H9 (cell line): ENCODE data around the gene CREB5. TPM values are rescaled to one million over a fixed set of nuclear protein-coding genes. Genes with fewer than 3 reads are reported as not detected.

Source experiments
- DNase-seq: peaks from one replicate; pipeline ENCODE4 v3.0.0-alpha.2; 2017
- H2AFZ ChIP-seq: one replicate; pipeline ENCODE4 v1.6.1; 2013; ENCODE audit warnings: mild to moderate bottlenecking, low read length, control low read depth, moderate library complexity
- H2AK5ac ChIP-seq: 2 replicates; pipeline ENCODE4 v1.6.1; 2013; ENCODE audit warnings: low read length, control low read depth, mixed read lengths; ENCODE audit not compliant: insufficient read length
- H2BK120ac ChIP-seq: one replicate; pipeline ENCODE4 v1.6.1; 2013; ENCODE audit warnings: low read depth, mild to moderate bottlenecking, low read length, control low read depth, inconsistent platforms; ENCODE audit not compliant: poor library complexity, severe bottlenecking
- H2BK12ac ChIP-seq: 2 replicates; pipeline ENCODE4 v1.6.1; 2013; ENCODE audit warnings: low read length, control low read depth, mixed read lengths, low read depth; ENCODE audit not compliant: insufficient read length
- H2BK15ac ChIP-seq: 2 replicates; pipeline ENCODE4 v1.6.1; 2013; ENCODE audit warnings: low read depth, low read length, control low read depth
- H2BK20ac ChIP-seq: one replicate; pipeline ENCODE4 v1.6.1; 2013; ENCODE audit warnings: low read depth, mild to moderate bottlenecking, low read length, control low read depth, inconsistent platforms; ENCODE audit not compliant: poor library complexity, severe bottlenecking
- H2BK5ac ChIP-seq: 2 replicates; pipeline ENCODE4 v1.6.1; 2013; ENCODE audit warnings: low read length, control low read depth, mixed read lengths; ENCODE audit not compliant: insufficient read length
- H3K14ac ChIP-seq: 2 replicates; pipeline ENCODE4 v1.6.1; 2013; ENCODE audit warnings: low read length, control low read depth; ENCODE audit not compliant: insufficient read depth
- H3K18ac ChIP-seq: 2 replicates; pipeline ENCODE4 v1.6.1; 2013; ENCODE audit warnings: low read depth, mild to moderate bottlenecking, mixed read lengths, low read length, control low read depth; ENCODE audit not compliant: insufficient read length
- H3K23ac ChIP-seq: 2 replicates; pipeline ENCODE4 v1.6.1; 2013; ENCODE audit warnings: low read length, control low read depth, mixed read lengths, low read depth; ENCODE audit not compliant: insufficient read length
- H3K23me2 ChIP-seq: 2 replicates; pipeline ENCODE4 v1.6.1; 2013; ENCODE audit warnings: low read depth, mild to moderate bottlenecking, mixed read lengths, low read length, control low read depth; ENCODE audit not compliant: insufficient read length, poor library complexity, severe bottlenecking
- H3K27ac ChIP-seq: 2 replicates; pipeline ENCODE4 v1.5.1; 2013; ENCODE audit warnings: low read length, control low read depth, mixed read lengths, low read depth; ENCODE audit not compliant: insufficient read length
- H3K27me3 ChIP-seq: 2 replicates; pipeline ENCODE4 v1.6.1; 2013; ENCODE audit warnings: low read length, control low read depth, inconsistent platforms; ENCODE audit not compliant: insufficient read depth
- H3K4ac ChIP-seq: 2 replicates; pipeline ENCODE4 v1.6.1; 2013; ENCODE audit warnings: low read depth, mild to moderate bottlenecking, control low read depth, inconsistent platforms, low read length, moderate library complexity
- H3K4me1 ChIP-seq: 2 replicates; pipeline ENCODE4 v1.6.1; 2013; ENCODE audit warnings: low read length, control low read depth, inconsistent platforms; ENCODE audit not compliant: insufficient read depth
- H3K4me2 ChIP-seq: 2 replicates; pipeline ENCODE4 v1.6.1; 2013; ENCODE audit warnings: low read length, control low read depth, mixed read lengths; ENCODE audit not compliant: insufficient read length, insufficient read depth
- H3K56ac ChIP-seq: 2 replicates; pipeline ENCODE4 v1.6.1; 2013; ENCODE audit warnings: low read depth, mild to moderate bottlenecking, mixed read lengths, low read length, control low read depth; ENCODE audit not compliant: insufficient read length
- H3K79me1 ChIP-seq: 2 replicates; pipeline ENCODE4 v1.6.1; 2013; ENCODE audit warnings: low read depth, mild to moderate bottlenecking, moderate library complexity, low read length, control low read depth, inconsistent platforms; ENCODE audit not compliant: insufficient read depth, poor library complexity, severe bottlenecking
- H3K79me2 ChIP-seq: 2 replicates; pipeline ENCODE4 v1.6.1; 2013; ENCODE audit warnings: low read length, control low read depth, inconsistent platforms; ENCODE audit not compliant: insufficient read depth
- H3K9ac ChIP-seq: 2 replicates; pipeline ENCODE4 v1.6.1; 2013; ENCODE audit warnings: low read length, control low read depth, mixed read lengths; ENCODE audit not compliant: insufficient read length; ENCODE audit errors: extremely low read depth
- H3K9me3 ChIP-seq: one replicate; pipeline ENCODE4 v1.6.1; 2013; ENCODE audit warnings: low read depth, low read length, inconsistent platforms; ENCODE audit not compliant: control insufficient read depth
- H3T11ph ChIP-seq: one replicate; pipeline ENCODE4 v1.6.1; 2013; ENCODE audit warnings: mild to moderate bottlenecking, low read length, control low read depth, inconsistent platforms
- H4K20me1 ChIP-seq: one replicate; pipeline ENCODE4 v1.6.1; 2013; ENCODE audit not compliant: control insufficient read depth, insufficient read length, insufficient read depth
- H4K5ac ChIP-seq: 2 replicates; pipeline ENCODE4 v1.6.1; 2013; ENCODE audit warnings: low read depth, mild to moderate bottlenecking, mixed read lengths, low read length, control low read depth; ENCODE audit not compliant: insufficient read length
- H4K8ac ChIP-seq: replicated peaks from 2 replicates; pipeline ENCODE4 v1.6.1; 2013; ENCODE audit warnings: low read length, control low read depth, mixed read lengths, low read depth; ENCODE audit not compliant: insufficient read length
- H4K91ac ChIP-seq: 2 replicates; pipeline ENCODE4 v1.6.1; 2013; ENCODE audit warnings: low read depth, mild to moderate bottlenecking, moderate library complexity, mixed read lengths, low read length, control low read depth; ENCODE audit not compliant: insufficient read length
- H3K27ac Mint-ChIP-seq, 3 experiments: 2 replicates in 2 of 3; 3 replicates in 1 of 3; pipeline ENCODE4 v1.8.0; 2020 to 2021; ENCODE audit warnings: mixed read lengths in 3 of 3, mild to moderate bottlenecking in 1 of 3, moderate library complexity in 1 of 3
- H3K27me3 Mint-ChIP-seq: 2 replicates; pipeline ENCODE4 v1.8.0; 2021; ENCODE audit warnings: low read depth, mild to moderate bottlenecking, moderate library complexity, mixed read lengths
- H3K36me3 Mint-ChIP-seq, 3 experiments: 2 replicates in 2 of 3; 3 replicates in 1 of 3; pipeline ENCODE4 v1.8.0; 2020 to 2021; ENCODE audit warnings: low read depth in 3 of 3, mixed read lengths in 3 of 3; ENCODE audit not compliant: insufficient read depth in 1 of 3
- H3K4me1 Mint-ChIP-seq, 2 experiments: 2 replicates each; pipeline ENCODE4 v1.8.0; 2020; ENCODE audit warnings: mixed read lengths in 2 of 2
- H3K4me3 Mint-ChIP-seq, 2 experiments: 2 replicates in 1 of 2; 3 replicates in 1 of 2; pipeline ENCODE4 v1.8.0; 2020 to 2021; ENCODE audit warnings: mild to moderate bottlenecking in 2 of 2, mixed read lengths in 2 of 2, moderate library complexity in 1 of 2
- H3K9me3 Mint-ChIP-seq, 2 experiments: 2 replicates in 1 of 2; 3 replicates in 1 of 2; pipeline ENCODE4 v1.8.0; 2020; ENCODE audit warnings: mild to moderate bottlenecking in 2 of 2, mixed read lengths in 2 of 2, moderate library complexity in 1 of 2
- WGBS: extraction: QIAGEN DNeasy Blood & Tissue Kit; methylation state at CpG from one replicate; pipeline ENCODE4 v1.1.7; 2013; ENCODE audit warnings: missing lambda C conversion rate, low lambda C conversion rate, mixed read lengths; ENCODE audit not compliant: insufficient read length; ENCODE audit errors: extremely low coverage; 5-methylcytosine and 5-hydroxymethylcytosine counted together
- total RNA-seq: library from RNA; stranded (reverse); gene quantifications from 2 replicates; pipeline ENCODE4 v1.2.1, GENCODE V29; 2021
- TF ChIP-seq, protein P1 (sequence below): fragments of 200-600 bp; sonication (generic); conservative IDR thresholded peaks from 3 replicates; pipeline ENCODE4 v1.8.0; 2021; ENCODE audit warnings: antibody characterized with exemption, mild to moderate bottlenecking

The CREB5 gene
- total RNA-seq, 1 experiment from 2014 or later = 4.0 TPM

DNA sequence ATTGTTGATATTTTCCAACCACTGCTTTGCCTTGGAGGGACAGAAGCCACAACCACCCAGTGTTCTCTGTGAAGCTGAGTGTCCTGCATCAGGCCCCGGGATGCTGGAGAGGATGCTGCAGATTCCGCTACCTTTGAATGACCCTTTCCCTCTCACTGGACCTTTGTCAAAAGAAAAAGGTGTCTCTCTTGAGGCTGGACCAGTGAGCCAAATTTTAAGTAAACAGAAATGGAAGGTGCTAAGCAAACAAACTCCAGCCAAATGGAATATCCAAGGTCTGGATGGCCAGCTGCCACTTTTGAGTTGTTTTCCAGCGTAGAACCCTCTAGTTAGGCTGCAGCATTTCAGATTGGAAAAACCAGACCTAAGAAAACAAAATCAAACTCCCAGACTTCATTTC, 400.3 kb downstream of the CREB5 start:
- TF ChIP-seq, protein P1, sequence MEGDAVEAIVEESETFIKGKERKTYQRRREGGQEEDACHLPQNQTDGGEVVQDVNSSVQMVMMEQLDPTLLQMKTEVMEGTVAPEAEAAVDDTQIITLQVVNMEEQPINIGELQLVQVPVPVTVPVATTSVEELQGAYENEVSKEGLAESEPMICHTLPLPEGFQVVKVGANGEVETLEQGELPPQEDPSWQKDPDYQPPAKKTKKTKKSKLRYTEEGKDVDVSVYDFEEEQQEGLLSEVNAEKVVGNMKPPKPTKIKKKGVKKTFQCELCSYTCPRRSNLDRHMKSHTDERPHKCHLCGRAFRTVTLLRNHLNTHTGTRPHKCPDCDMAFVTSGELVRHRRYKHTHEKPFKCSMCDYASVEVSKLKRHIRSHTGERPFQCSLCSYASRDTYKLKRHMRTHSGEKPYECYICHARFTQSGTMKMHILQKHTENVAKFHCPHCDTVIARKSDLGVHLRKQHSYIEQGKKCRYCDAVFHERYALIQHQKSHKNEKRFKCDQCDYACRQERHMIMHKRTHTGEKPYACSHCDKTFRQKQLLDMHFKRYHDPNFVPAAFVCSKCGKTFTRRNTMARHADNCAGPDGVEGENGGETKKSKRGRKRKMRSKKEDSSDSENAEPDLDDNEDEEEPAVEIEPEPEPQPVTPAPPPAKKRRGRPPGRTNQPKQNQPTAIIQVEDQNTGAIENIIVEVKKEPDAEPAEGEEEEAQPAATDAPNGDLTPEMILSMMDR = no peak
- no peak overlapping the region for H2BK120ac ChIP-seq
- H2BK20ac ChIP-seq = no peak overlapping the region
- H3K18ac ChIP-seq = no peak overlapping the region
- no peak overlapping the region for H4K91ac ChIP-seq
- no peak overlapping the region for H3K4me2 ChIP-seq
- H4K20me1 ChIP-seq = no peaks in the 10 kb centered on the region
- no peaks in the 10 kb centered on the region for H3K36me3 Mint-ChIP-seq
- no peaks in the 10 kb centered on the region for H3K79me1 ChIP-seq
- no peak overlapping the region for H2BK15ac ChIP-seq
- peaks cover 5% of the 10 kb centered on the region in 2 experiments; a peak in 3 of 4 replicates for H3K4me1 Mint-ChIP-seq
- H3K4me3 Mint-ChIP-seq = no peak overlapping the region
- H3K23me2 ChIP-seq = no peaks in the 10 kb centered on the region
- no peak overlapping the region for H3K14ac ChIP-seq
- H3K27ac ChIP-seq = no peak overlapping the region
- no peak overlapping the region for H3K4ac ChIP-seq
- no peak overlapping the region for H4K8ac ChIP-seq
- H3K27me3 Mint-ChIP-seq = no peaks in the 10 kb centered on the region
- no peaks in the 10 kb centered on the region for H3K4me1 ChIP-seq
- no peak overlapping the region for H3K56ac ChIP-seq
- H2BK5ac ChIP-seq = no peak overlapping the region
- DNase-seq = no peak
- H2AFZ ChIP-seq = no peak overlapping the region
- no peaks in the 10 kb centered on the region for H3K79me2 ChIP-seq
- no peaks in the 10 kb centered on the region for H3K9me3 ChIP-seq
- H3K9me3 Mint-ChIP-seq = no peaks in the 10 kb centered on the region
- WGBS = no CpG with 5 or more reads among the region's 3 CpGs
- H2BK12ac ChIP-seq = no peak overlapping the region
- H3K9ac ChIP-seq = no peak overlapping the region
- no peak overlapping the region for H3K23ac ChIP-seq
- H3K27ac Mint-ChIP-seq = no peak overlapping the region
- no peaks in the 10 kb centered on the region for H3K27me3 ChIP-seq
- H4K5ac ChIP-seq = no peak overlapping the region
- no peak overlapping the region for H3T11ph ChIP-seq
- no peak overlapping the region for H2AK5ac ChIP-seq
